ENCODE measurements around the gene GBX1. TPM values are rescaled to one million over a fixed set of nuclear protein-coding genes. Genes with fewer than 3 reads are reported as not detected.

The GBX1 gene
- total RNA-seq, 3 donors from 2014 or later, result not detected

- Histone ChIP-seq H3K9me3 (no peaks in the 10 kb centered on the region), H3K4me3 (no peak overlapping the region), H3K36me3 (peaks cover under 1% of the 10 kb centered on the region), H3K27ac (no peak overlapping the region), H3K27me3 (no peaks in the 10 kb centered on the region), H3K4me1 (no peaks in the 10 kb centered on the region)
- intact Hi-C loops (cut with DNase I; ENCODE audit: low total_unique reads), result no loop called here
- DNase-seq (ENCODE audit: low spot score in 2 of 2), result no peak
- TF ChIP-seq POLR2A (IDR thresholded peaks at IDR 0.05) (no peak), CTCF (IDR thresholded peaks at IDR 0.05) (no peak), POLR2AphosphoS5 (IDR thresholded peaks at IDR 0.05) (no peak)
Measured at GRCh38 chr7:151130741-151131157, 36.7 kb downstream of the GBX1 start.

GRCh38 chr7:151129960-151130591 is 37.4 kb downstream of the GBX1 start:
- Histone ChIP-seq H3K4me1 (peaks cover 0 to 5% of the 10 kb centered on the region in 2 donors), H3K4me3 (no peak overlapping the region), H3K27ac (no peak overlapping the region), H3K36me3 (no peaks in the 10 kb centered on the region), H3K27me3 (no peaks in the 10 kb centered on the region), H3K9me3 (no peaks in the 10 kb centered on the region)
- no peak for DNase-seq (ENCODE audit: low spot score in 2 of 2)
- no peak for TF ChIP-seq CTCF (IDR thresholded peaks at IDR 0.05)
- no peak for TF ChIP-seq POLR2AphosphoS5 (IDR thresholded peaks at IDR 0.05)
- no peak for TF ChIP-seq POLR2A (IDR thresholded peaks at IDR 0.05)
- intact Hi-C loops (cut with DNase I; ENCODE audit: low total_unique reads), result no loop called here

GRCh38 chr7:151129117-151129959 is 38.2 kb downstream of the GBX1 start:
- H3K9me3 ChIP-seq, result no peaks in the 10 kb centered on the region
- no peak for TF ChIP-seq POLR2AphosphoS5 (IDR thresholded peaks at IDR 0.05)
- TF ChIP-seq CTCF (IDR thresholded peaks at IDR 0.05), result no peak
- TF ChIP-seq POLR2A (IDR thresholded peaks at IDR 0.05), result no peak
- no peak overlapping the region for H3K4me3 ChIP-seq
- intact Hi-C loops (cut with DNase I; ENCODE audit: low total_unique reads), result no loop called here
- no peak overlapping the region for H3K27ac ChIP-seq
- peaks cover 0 to 5% of the 10 kb centered on the region in 2 donors for H3K4me1 ChIP-seq
- no peaks in the 10 kb centered on the region for H3K36me3 ChIP-seq
- H3K27me3 ChIP-seq, result no peaks in the 10 kb centered on the region
- no peak for DNase-seq (ENCODE audit: low spot score in 2 of 2)

GRCh38 chr7:151128716-151129115 is 38.8 kb downstream of the GBX1 start:
- no peak for TF ChIP-seq POLR2A (IDR thresholded peaks at IDR 0.05)
- TF ChIP-seq CTCF (IDR thresholded peaks at IDR 0.05), result no peak
- TF ChIP-seq POLR2AphosphoS5 (IDR thresholded peaks at IDR 0.05), result no peak
- Histone ChIP-seq H3K4me3 (no peak overlapping the region), H3K27me3 (no peaks in the 10 kb centered on the region), H3K27ac (no peak overlapping the region), H3K9me3 (no peaks in the 10 kb centered on the region), H3K4me1 (peaks cover 0 to 5% of the 10 kb centered on the region in 2 donors), H3K36me3 (no peaks in the 10 kb centered on the region)
- intact Hi-C loops (cut with DNase I; ENCODE audit: low total_unique reads), result no loop called here
- DNase-seq (ENCODE audit: low spot score in 2 of 2), result no peak

- TF ChIP-seq CTCF (IDR thresholded peaks at IDR 0.05) (no peak), POLR2A (IDR thresholded peaks at IDR 0.05) (no peak), POLR2AphosphoS5 (IDR thresholded peaks at IDR 0.05) (no peak)
- Histone ChIP-seq H3K4me1 (peaks cover 0 to 5% of the 10 kb centered on the region in 2 donors), H3K36me3 (no peaks in the 10 kb centered on the region), H3K27me3 (no peaks in the 10 kb centered on the region), H3K9me3 (no peaks in the 10 kb centered on the region), H3K27ac (no peak overlapping the region), H3K4me3 (no peak overlapping the region)
- DNase-seq (ENCODE audit: low spot score in 2 of 2), result no peak
- intact Hi-C loops (cut with DNase I; ENCODE audit: low total_unique reads), result no loop called here
Measured at GRCh38 chr7:151128144-151128543, 39.4 kb downstream of the GBX1 start.

Data from breast epithelium (tissue), 4 donors.